K562 treated with DMSO at 1 percent for 12 hours (cell line): ENCODE results near the gene C12orf60. TPM values are rescaled to one million over a fixed set of nuclear protein-coding genes. Genes with fewer than 3 reads are reported as not detected.

Source experiments
- total RNA-seq: library from RNA; unstranded; fragments of 300-600 nt; gene quantifications from 2 replicates; pipeline ENCODE4 v1.2.3, GENCODE V29; 2022; ENCODE audit not compliant: insufficient read depth

C12orf60 gene, protein sequence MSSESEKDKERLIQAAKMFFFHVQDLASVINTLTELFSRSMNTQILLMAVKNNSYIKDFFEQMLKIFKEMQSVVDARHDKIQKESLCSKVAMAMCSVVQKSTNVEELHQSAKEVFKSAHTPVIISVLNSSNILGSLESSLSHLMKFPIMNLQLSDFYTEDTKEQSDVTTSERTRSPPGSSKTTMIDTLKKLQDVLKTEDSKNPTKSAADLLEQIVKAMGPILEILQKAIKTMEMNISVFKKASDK
- 0.63 and 1.3 TPM in 2 replicates for total RNA-seq

DNA sequence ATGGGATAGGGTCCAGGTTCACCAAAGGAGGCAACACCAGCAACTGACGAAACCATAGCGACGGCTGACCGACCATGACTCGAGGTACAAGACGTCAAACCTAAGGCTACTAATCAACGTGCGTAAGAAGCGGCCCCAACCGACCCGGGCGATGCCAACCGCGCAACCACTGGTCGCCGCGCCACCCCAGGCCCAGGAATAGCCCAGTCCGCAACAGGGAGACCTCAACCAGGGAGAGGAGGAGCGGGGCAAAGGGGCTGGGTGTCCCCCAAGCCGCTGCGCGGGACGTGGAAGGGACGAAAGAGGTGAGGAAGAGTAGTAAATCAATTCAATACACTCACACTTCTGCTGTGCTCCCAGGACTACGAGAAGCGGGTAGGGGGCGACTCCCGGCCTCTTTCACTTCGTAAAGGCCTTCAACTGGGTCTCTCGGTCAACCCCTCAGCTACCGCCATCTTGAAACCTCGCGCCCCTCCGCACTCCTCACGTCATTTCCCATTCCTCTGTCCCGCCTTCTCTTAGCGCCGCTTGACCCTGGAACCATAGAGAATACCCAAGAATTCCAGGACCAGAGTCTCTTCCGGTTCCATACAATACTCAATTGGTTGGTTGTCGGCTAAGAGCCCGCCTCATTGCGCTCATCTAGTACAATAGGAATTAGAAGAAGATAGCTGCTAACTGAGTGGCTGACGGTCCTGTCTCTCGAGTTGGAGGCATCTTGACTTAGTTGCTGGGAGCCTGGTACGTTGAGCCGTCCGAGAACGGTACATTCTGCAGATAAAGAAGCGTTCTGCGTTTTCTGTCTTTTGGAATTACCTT lies at the start of gene C12orf60, which contains the start of gene WBP11:
C12orf60 (plus strand) TSS at position 660 of the 819 bp plus-strand sequence. CDS start 19,266 bp downstream, outside the sequence.
WBP11 (minus strand) TSS at position 468 of the 819 bp plus-strand sequence. CDS start 2,095 bp downstream, outside the sequence.

GRCh38 chr12:14814014-14814413 lies 10.5 kb downstream of the C12orf60 start, which contains the start of gene SMCO3:
Gene SMCO3 (minus strand): TSS chr12:14814182. CDS start chr12:14806680, 7,502 bp downstream.

GRCh38 chr12:14843425-14843887 lies 40.0 kb downstream of the C12orf60 start, which contains the start of gene ART4:
Gene ART4 (minus strand): TSS chr12:14843526. CDS start chr12:14843113, 413 bp downstream.

Other genes with a start within 250 kb of the C12orf60 start
- 11.3 and 17.1 TPM in 2 replicates for gene PLBD1, start 235.8 kb upstream of the C12orf60 start, total RNA-seq
- not detected in 2 replicates for gene GUCY2C, start 107.1 kb upstream of the C12orf60 start, total RNA-seq
- gene WBP11, start 192 bp upstream of the C12orf60 start, total RNA-seq, result 14.3 and 31.3 TPM in 2 replicates
- not detected in 2 replicates for gene SMCO3, start 10.5 kb downstream of the C12orf60 start, total RNA-seq
- not detected in 2 replicates for gene ART4, start 39.9 kb downstream of the C12orf60 start, total RNA-seq
- gene MGP, start 82.2 kb downstream of the C12orf60 start, total RNA-seq, result not detected in 2 replicates
- gene ERP27, start 134.9 kb downstream of the C12orf60 start, total RNA-seq, result not detected in 2 replicates
- gene ARHGDIB, start 157.9 kb downstream of the C12orf60 start, total RNA-seq, result 49.9 and 71.8 TPM in 2 replicates
- gene PDE6H, start 169.4 kb downstream of the C12orf60 start, total RNA-seq, result not detected in 2 replicates